Testis (tissue), 5 donors: ENCODE results near the gene ADSL. TPM values are rescaled to one million over a fixed set of nuclear protein-coding genes. Genes with fewer than 3 reads are reported as not detected.

Experiments
- DNase-seq: peaks from one replicate; pipeline ENCODE4 v3.0.0-alpha.2; 2019
- H3K27ac ChIP-seq, 2 donors: fragments of 200-600 bp; sonication (generic); one replicate each; pipeline ENCODE4 v1.5.1; 2019
- H3K27me3 ChIP-seq: fragments of 200-600 bp; sonication (generic); one replicate; pipeline ENCODE4 v1.5.1; 2019
- H3K36me3 ChIP-seq: fragments of 200-600 bp; sonication (generic); one replicate; pipeline ENCODE4 v1.5.1; 2017; ENCODE audit warnings: low read depth; ENCODE audit errors: missing control alignments
- H3K4me1 ChIP-seq: fragments of 200-600 bp; sonication (generic); one replicate; pipeline ENCODE4 v1.5.1; 2019
- H3K4me3 ChIP-seq, 2 donors: fragments of 200-600 bp; sonication (generic); one replicate each; pipeline ENCODE4 v1.5.1; 2017 to 2019
- H3K9me3 ChIP-seq: fragments of 200-600 bp; sonication (generic); one replicate; pipeline ENCODE4 v1.5.1; 2017
- POLR2A ChIP-seq: fragments of 450-650 bp; IDR thresholded peaks from one replicate; pipeline ENCODE4 v1.6.1; 2017; ENCODE audit warnings: antibody characterized with exemption, mild to moderate bottlenecking, moderate library complexity
- WGBS, 2 donors: methylation state at CpG; one replicate each; pipeline ENCODE4 v1.1.5; 2018; 5-methylcytosine and 5-hydroxymethylcytosine counted together
- intact Hi-C: fragments of 100-400 bp; cut with DNase I; formaldehyde crosslinking; loops from one replicate; pipeline ENCODE4 v1.15.1; 2023; ENCODE audit warnings: low total_unique reads
- long read RNA-seq, 2 donors: transcript quantifications; one replicate each; lab custom pipeline, GENCODE V29; 2026
- polyA plus RNA-seq: library from polyadenylated mRNA; stranded (reverse); fragments of 350-450 nt; fragmentation: Illumina TruSeq; extraction: RNeasy Lipid Tissue Mini Kit (QIAGEN cat#74804); gene quantifications from one replicate; pipeline ENCODE4 v1.2.3, GENCODE V29; 2014; ENCODE audit warnings: low read depth, low replicate concordance; ENCODE audit not compliant: insufficient read depth
- total RNA-seq, 2 donors: library from RNA; depleted of rRNA; stranded (reverse); fragments of >200 nt; gene quantifications; one replicate each; pipeline ENCODE4 v1.2.3, GENCODE V29; 2016
- TF ChIP-seq, protein P1 (sequence below), 3 experiments: fragments of 450-650 bp in 2 of 3; fragments of 200-600 bp in 1 of 3; sonication (generic) in 1 of 3; IDR thresholded peaks; one replicate each; pipeline ENCODE4 v1.5.1; 2016 to 2019; ENCODE audit warnings: antibody characterized with exemption in 3 of 3, mild to moderate bottlenecking in 2 of 3, moderate library complexity in 1 of 3

Gene ADSL
- total RNA-seq (100 to 1,000 TPM in 1 of 2 donors, 10 to 100 TPM in 1; 78.9 to 102 TPM), polyA plus RNA-seq (72.4 TPM)
- long read RNA-seq, donor 1, full-length matches to known transcripts = 26 of 107 reads
- long read RNA-seq, donor 1, partial matches to known transcripts = 81 of 107 reads
- long read RNA-seq, donor 1, other reads (novel, unspliced or antisense) = 0 of 107 reads
- long read RNA-seq, donor 2, full-length matches to known transcripts = 30 of 51 reads
- long read RNA-seq, donor 2, partial matches to known transcripts = 21 of 51 reads
- long read RNA-seq, donor 2, other reads (novel, unspliced or antisense) = 0 of 51 reads

DNA sequence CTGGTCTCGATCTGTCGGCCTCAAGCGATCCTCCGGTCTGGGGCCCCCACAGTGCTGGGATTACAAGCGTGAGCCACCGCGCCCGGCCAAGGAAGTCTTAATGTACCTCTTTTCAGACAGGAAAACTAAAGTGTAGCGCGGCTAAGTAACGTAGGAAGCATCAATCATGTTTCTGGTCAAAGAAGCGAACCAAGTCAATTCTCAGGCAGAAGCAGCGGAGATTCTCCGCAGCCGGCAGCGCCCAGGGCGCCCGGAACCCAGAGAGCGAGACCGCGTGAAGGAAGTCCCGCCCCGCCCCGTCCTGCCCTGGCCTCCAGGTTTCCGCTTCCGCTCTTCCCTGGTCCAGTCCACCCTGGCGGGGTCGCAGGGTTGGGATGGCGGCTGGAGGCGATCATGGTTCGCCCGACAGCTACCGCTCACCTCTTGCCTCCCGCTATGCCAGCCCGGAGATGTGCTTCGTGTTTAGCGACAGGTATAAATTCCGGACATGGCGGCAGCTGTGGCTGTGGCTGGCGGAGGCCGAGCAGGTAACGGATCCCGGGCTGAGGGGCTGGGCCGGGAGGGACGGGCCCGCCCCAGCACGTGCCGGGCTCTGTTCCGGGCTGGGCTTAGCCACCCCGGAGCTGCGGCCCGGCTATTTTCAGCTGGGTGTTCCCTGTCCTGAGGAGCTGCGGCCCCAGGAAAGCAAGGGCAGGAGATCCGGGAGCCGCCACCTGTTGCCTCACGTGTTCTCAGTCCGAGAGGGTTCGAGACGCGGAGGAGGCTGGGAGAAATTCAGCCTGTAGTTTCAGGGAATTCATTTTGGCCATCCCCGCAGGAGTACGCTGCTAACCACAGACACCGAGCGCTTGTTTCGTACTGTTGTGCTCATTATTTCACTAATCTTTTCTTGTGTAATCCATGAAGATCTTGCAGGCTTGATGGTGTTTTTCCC lies at the start of gene ADSL:
TSS of gene ADSL (plus strand) at position 316 of the 934 bp plus-strand sequence. CDS start at position 375, 59 bp downstream.
- H3K9me3 ChIP-seq = no peaks in the 10 kb centered on the region
- H3K4me1 ChIP-seq = peaks cover 15% of the 10 kb centered on the region
- intact Hi-C loops = loop anchor here (10.0 kb wide), 1 partner anchor 302 kb away; no protein-coding TSS in a partner anchor
- peak; percentile 94 for DNase-seq
- no peak for TF ChIP-seq POLR2A
- TF ChIP-seq, protein P1, sequence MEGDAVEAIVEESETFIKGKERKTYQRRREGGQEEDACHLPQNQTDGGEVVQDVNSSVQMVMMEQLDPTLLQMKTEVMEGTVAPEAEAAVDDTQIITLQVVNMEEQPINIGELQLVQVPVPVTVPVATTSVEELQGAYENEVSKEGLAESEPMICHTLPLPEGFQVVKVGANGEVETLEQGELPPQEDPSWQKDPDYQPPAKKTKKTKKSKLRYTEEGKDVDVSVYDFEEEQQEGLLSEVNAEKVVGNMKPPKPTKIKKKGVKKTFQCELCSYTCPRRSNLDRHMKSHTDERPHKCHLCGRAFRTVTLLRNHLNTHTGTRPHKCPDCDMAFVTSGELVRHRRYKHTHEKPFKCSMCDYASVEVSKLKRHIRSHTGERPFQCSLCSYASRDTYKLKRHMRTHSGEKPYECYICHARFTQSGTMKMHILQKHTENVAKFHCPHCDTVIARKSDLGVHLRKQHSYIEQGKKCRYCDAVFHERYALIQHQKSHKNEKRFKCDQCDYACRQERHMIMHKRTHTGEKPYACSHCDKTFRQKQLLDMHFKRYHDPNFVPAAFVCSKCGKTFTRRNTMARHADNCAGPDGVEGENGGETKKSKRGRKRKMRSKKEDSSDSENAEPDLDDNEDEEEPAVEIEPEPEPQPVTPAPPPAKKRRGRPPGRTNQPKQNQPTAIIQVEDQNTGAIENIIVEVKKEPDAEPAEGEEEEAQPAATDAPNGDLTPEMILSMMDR (IDR thresholded peaks at IDR 0.05) = peak in 1 of 3 experiments; percentile 15
- H3K27ac ChIP-seq = peak within 1 kb of the TSS; percentile 75
- H3K4me3 ChIP-seq = peak within 1 kb of the TSS; percentile 70 to 95
- H3K36me3 ChIP-seq = no peaks in the 10 kb centered on the region
- H3K27me3 ChIP-seq = no peaks in the 10 kb centered on the region
- WGBS, 2 donors = 0% methylated on average over 39 to 65 of the region's 65 CpGs

DNA sequence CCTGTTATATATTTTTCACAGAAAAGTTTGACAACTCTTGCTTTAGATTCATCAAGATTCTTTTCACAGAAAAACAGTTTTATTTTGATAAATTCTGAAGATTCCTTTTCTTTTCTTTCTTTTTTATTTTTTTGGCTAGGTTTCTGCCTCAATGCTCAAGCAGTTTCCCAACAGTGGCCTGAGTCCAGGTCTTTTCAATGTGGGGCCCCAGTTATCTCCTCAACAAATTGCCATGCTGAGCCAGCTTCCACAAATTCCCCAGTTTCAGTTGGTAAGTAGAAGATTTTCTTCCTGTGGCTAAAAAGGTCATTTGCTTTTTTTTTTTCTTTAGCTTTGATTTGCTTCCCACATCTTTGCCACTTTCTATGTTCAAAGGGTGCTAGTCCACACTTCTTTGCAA lies 46.0 kb upstream of the ADSL start:
- intact Hi-C loops = no loop called here
- Histone ChIP-seq H3K27ac (no peak overlapping the region), H3K9me3 (no peaks in the 10 kb centered on the region), H3K4me3 (no peak overlapping the region), H3K27me3 (no peaks in the 10 kb centered on the region), H3K36me3 (no peaks in the 10 kb centered on the region), H3K4me1 (peaks cover 3% of the 10 kb centered on the region)
- no peak for DNase-seq
- TF ChIP-seq, protein P1 (IDR thresholded peaks at IDR 0.05) = no peak
- no peak for TF ChIP-seq POLR2A

DNA sequence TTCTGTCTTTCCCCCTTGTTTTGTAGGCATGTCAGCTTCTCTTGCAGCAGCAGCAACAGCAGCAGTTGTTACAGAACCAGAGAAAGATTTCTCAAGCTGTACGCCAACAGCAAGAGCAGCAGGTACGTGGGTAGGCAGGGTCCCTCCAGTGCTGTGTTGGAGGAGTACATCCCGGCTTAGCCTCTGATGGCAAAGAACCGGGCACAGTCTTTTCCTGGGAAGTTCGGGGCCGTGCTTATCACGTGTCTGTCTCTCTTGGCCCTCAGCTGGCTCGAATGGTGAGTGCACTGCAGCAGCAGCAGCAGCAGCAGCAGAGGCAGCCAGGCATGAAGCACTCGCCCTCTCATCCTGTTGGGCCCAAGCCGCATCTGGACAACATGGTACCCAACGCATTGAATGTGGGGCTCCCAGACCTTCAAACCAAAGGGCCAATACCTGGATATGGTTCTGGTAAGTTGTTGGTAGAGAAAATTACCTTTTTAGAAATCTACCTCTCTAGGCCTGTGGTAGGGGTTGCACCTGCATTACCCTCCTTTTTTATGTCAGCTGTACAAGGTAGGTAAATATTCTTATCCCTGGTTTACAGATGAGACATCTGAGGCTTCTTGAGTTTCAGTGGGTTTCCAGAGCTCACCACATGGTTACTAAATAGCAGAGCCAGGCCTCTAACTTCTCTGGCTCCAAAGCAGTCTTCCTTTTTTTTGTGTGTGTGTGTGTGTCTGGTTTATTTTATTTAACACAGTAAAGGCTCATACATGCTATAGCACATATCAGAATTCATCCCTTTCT lies 45.2 kb upstream of the ADSL start:
- Histone ChIP-seq H3K4me1 (peaks cover 3% of the 10 kb centered on the region), H3K36me3 (no peaks in the 10 kb centered on the region), H3K4me3 (no peak overlapping the region), H3K27ac (no peak overlapping the region), H3K9me3 (no peaks in the 10 kb centered on the region), H3K27me3 (no peaks in the 10 kb centered on the region)
- TF ChIP-seq POLR2A = no peak
- TF ChIP-seq, protein P1 (IDR thresholded peaks at IDR 0.05) = no peak
- DNase-seq = no peak
- intact Hi-C loops = no loop called here
- WGBS, 2 donors = 94 to 96% methylated on average over 11 of the region's 11 CpGs

DNA sequence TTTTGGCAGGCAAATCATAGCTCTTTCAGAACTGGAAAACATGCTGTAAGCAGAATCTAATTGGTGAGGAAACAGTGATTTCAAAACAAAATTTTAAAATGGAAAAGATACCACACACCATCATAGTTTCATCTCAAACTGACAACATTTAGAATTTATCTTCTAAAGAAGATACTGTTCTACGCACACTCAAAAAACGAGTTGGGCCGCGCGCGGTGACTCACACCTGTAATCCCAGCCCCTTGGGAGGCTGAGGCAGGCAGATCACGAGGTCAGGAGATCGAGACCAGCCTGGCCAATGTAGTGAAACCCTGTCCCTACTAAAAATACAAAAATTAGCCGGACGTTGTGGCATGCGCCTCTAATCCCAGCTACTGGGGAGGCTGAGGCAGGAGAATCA lies 44.2 kb upstream of the ADSL start:
- WGBS, 2 donors = 94 to 98% methylated on average over 11 of the region's 11 CpGs
- no peaks in the 10 kb centered on the region for H3K9me3 ChIP-seq
- H3K27ac ChIP-seq = no peak overlapping the region
- intact Hi-C loops = no loop called here
- TF ChIP-seq POLR2A = no peak
- TF ChIP-seq, protein P1 (IDR thresholded peaks at IDR 0.05) = no peak
- peaks cover 3% of the 10 kb centered on the region for H3K4me1 ChIP-seq
- no peak overlapping the region for H3K4me3 ChIP-seq
- H3K36me3 ChIP-seq = no peaks in the 10 kb centered on the region
- H3K27me3 ChIP-seq = no peaks in the 10 kb centered on the region
- no peak for DNase-seq
